Activated CD4-positive, alpha-beta T cell treated with anti-CD3 and anti-CD28 coated beads, Interleukin-2, amount 50 U/mL, for 16 hours (primary cell): ENCODE data around the gene NFYB.
"Not testable (repeated sequence)": the region's sequence is repeated elsewhere in the genome, so short reads cannot be mapped to it uniquely, and the experiment has no call there.

Experiments used
- DNase-seq: peaks from one replicate; pipeline ENCODE4 v3.0.0-alpha.2; 2020

The NFYB gene

DNA sequence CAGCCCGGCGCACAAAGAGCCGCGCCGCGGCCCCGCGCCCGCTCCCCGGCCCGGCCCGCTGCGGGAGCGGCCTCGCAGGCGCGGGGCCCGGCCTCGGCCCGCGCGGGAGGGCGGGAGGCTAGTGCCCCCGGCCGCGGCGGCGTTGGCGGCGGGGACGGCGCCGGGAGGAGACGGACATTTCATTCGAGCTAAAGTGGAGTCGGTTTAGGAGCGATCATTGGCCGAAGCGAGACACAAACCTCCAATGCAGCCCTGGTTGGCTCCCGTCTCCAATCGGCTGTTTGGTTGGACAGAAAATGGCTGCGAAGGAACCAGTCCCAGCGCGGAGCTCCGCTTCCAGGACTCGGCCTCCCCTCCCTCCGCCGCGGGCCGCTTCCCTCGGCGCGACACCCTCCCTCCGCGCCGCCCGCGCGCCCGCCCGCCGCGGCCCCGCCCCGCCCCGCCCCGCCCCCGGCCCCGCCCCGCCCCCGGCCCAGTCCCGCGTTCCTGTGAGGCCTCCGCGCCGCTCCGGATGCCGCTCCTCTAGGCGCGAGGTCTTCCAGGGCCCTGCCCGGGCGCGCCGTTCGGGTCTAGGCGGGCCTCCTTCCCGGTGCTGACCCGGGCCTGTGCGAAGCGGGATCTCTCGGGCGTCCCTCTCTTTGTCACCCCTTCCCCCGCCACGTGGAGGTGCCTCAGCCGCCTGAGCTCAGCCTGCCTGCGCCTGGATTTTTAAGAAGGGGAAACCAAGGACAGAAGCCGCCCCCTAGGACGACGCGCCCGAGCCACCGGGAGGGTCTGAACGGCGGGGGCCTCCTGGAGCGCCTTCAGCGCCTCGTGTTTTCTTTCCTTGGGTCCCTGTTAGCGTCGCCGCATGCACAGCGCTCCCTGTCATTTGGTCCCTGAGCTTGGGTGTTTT lies at the start of gene NFYB:
Gene NFYB (minus strand): TSS at position 309 of the 895 bp plus-strand sequence. CDS start 2,757 bp downstream, outside the sequence.
- DNase-seq = peak; percentile 97

DNA sequence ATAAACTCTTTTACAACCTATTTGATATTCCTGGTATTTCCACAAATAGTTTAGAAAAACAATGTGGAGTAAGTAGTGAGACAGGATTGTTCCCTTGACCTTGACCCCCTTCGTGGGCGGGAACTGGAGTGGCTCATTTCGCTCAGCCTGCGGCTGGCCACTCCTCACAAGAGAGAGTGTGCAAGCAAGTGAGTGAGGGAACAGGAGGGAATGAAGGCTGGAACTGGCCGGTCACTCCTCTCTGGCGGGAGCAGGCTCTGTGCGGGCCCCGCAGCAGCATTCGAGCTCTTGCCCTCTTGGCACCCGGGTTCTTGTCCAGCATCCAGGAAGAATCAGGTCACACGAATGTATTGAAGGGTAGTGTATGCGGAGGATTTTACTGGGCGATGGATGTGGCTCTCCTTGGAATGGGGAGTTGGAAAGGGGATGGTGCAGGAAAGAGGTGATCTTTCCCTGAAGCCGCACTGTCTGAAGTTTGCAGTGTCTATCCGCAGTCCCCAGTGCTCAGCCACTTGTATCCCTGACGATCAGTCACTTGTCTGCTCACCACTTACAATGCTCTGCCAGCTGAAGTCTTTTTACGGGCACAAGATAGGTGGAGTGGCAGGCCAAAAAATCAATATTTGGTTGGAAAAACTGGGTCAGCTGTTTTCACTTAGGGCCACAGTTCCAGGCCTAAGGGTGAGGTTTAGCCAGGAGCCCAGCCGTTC lies 49.6 kb upstream of the NFYB start:
- no peak for DNase-seq

DNA sequence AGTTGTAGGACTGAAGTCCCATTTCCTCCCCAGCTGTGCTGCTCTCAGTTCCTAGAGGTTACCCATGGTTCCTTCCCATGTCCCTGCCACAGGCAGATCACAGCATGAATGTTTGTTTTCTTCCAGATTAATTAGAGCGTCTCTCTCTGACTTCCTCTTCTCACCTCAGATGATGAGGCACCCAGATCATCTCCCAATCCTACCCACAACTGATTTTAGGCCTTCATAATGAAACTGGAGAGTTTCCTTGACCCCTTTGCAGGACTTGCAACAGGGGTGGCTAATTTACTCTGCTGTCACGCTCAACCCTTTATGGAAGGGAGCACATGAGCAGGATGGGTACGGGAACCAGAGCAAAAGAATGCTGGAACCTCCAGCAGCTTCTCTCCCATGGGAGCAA lies 45.4 kb upstream of the NFYB start:
- no peak for DNase-seq

DNA sequence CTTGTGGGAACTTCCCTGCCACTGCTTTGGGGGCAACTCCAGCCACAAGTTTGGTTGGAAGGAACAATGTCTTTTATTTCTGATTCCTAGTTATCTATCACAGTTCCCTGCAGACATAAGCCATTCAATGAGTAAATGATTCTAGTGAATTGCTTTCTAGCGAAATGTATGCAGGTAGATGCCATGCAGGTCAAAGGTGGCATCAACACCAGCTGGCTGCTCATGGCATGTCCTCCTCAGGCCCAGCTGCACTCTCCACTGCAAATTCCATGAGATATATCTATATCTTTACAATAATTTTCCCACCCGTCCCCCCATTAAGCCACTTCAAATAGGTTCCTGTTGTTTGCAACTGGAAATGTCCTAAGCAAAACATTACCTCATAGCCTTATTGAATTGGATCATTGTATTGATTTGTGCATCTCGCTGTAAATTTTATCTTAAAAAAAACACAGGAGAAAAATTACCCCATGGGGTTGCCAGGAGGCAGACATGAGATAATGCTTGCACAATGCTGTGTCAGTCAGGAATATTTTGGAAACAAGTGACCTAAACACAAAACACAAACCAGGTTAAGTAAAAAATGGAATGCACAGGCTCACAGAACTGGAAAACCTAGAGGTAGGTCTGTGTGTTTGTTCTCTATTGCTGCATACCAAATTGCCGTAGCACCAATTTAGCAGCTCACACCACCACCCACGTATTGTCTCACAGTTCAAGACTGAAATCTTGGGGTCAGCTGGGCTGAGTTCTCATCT lies 44.8 kb upstream of the NFYB start:
- no peak for DNase-seq

- DNase-seq = no peak
Observed at GRCh38 chr12:104182144-104182543, 44.1 kb upstream of the NFYB start.

DNA sequence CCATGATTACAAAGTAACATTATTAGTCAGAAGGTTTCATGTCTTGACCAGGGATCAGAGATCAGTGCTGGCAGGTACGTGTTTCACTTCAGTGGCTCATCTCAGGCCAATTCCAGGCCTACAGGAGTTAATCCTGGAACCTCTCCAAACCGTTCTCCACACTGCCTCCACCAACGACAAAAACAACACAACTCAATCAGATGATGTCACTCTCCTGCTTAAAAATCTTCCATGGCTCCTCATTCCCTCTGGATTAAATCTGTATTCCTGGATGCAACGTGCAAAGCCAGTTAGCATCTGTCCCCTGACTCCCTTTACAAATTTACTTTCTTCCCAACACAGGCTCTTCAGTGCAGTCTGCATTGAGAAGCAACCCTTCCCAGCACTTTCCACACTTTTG lies 43.3 kb upstream of the NFYB start:
- DNase-seq = no peak

- no peak for DNase-seq
Observed at GRCh38 chr12:104180374-104180773, 42.4 kb upstream of the NFYB start.

- DNase-seq = peak; percentile 55
Observed at GRCh38 chr12:104177663-104178501, 39.9 kb upstream of the NFYB start.

DNA sequence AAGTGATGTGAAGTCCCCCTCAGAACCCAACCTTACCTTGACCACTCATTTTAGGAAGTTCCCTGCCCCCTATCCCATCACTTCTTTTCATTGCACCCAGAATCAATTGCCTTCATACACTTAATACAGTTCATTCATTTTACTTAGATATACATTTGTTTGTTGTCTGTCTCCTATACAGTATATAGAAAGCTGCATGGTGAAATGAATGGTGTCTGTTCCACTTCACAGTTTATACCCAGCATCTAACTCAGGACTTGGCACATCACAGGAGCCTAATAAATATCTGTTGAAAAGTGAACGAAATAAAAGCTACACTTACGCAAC lies 39.3 kb upstream of the NFYB start:
- DNase-seq = no peak

GRCh38 chr12:104175726-104176247 lies 37.8 kb upstream of the NFYB start:
- DNase-seq = no peak

GRCh38 chr12:104173804-104174203 lies 35.8 kb upstream of the NFYB start:
- not testable (repeated sequence) for DNase-seq

- no peak for DNase-seq
Observed at GRCh38 chr12:104172570-104172947, 34.5 kb upstream of the NFYB start.

DNA sequence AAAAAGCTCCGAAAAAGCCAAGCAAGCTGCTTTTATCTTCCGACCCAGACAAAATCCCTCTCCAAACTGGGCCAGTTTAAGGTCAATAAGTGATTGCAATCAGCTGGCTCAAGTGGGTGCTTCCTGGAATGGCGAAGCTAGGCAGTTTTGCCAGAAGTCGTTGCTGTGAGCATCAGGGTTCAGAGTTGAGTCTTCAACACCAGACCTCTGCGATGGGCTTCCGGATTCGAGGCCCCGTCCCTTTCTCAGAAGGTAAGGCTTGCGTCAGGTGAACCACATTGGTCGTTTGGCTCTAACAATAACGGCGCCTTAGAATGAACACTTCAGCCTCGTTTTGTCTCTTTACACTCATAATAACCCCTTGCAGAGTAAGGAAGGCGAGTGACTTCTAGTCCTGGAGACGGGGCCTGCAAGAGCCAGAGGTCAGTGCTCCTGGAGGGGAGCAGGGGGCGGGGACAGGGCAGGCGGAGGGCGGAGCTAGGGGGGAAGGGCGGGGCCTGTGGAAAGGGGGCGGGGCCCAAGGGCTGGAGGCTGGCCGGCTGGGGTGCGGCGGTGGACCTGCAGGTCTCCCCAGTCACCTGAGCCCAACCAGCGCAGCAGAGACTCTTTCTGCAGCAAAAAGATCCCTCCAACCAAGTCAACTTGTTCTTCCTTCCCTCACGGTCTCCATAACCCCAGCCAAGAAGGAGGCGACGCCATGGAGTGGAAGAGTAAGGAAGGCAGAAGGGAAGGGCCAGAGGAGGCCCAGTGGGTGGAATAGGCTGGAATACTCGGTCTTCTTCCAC lies 34.0 kb upstream of the NFYB start:
- no peak for DNase-seq

GRCh38 chr12:104168596-104168995 lies 30.6 kb upstream of the NFYB start:
- DNase-seq = no peak

- no peak for DNase-seq
Observed at GRCh38 chr12:104167519-104168458, 29.8 kb upstream of the NFYB start.

GRCh38 chr12:104166465-104166864 lies 28.5 kb upstream of the NFYB start:
- no peak for DNase-seq

DNA sequence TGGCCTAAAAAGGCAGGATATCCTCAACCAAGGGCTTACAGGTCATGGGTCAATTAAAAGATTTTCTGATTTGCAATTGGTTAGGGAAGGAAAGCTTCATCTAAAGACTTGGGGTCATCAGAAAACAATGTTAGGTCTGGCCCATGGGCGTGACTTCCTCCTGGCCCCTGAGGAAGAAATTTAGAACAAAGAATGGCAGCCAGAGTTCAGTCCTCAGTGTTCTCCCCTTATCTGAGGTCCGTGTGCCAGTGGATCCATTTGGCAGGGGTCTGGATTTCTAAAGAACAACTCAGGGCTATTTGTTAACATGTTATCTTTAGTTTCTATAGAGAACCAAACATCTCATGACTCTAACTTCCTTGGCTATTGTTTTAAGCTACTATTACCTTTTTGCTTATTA lies 27.8 kb upstream of the NFYB start:
- no peak for DNase-seq

- no peak for DNase-seq
Observed at GRCh38 chr12:104164634-104165033, 26.6 kb upstream of the NFYB start.

DNA sequence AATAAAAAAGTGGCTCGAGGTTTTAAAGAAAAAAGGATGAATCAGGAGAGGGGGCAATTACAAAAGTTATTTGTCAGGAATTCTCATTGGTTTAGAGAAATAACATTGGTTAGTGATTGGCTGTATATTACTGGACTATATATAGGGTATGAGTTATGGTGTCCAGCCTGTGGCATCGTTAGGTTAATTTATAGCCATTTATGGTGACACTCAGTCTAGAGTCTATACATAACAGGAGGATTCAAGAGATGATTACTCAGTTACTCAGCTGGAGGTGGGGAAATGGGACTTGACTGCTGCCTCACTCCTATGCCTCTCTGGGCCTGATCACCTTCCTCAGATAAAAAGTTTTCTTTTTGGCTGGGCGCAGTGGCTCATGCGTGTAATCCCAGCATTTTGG lies 25.6 kb upstream of the NFYB start:
- no peak for DNase-seq

DNA sequence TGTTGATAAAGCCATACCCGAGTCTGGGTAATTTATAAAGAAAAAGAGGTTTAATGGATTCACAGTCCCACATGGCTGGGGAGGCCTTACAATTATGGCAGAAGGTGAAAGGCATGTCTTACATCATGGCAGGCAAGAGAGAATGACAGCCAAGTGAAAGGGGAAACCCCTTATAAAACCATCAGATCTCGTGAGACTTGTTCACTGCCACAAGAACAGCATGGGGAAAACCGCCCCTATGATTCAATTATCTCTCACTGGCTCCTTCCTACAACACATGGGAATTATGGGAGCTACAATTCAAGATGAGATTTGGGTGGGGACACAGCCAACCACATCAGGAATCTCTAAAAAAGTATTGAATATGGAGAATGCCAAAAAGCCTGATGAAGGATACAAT lies 25.0 kb upstream of the NFYB start:
- DNase-seq = not testable (repeated sequence)
